Stimulated activated CD8-positive, alpha-beta memory T cell treated with anti-CD3 and anti-CD28 coated beads, Interleukin-4, amount 100 ng/mL, for 24 hours (primary cell): ENCODE measurements around the gene TUBA1A.
"Not testable (repeated sequence)": the region's sequence is repeated elsewhere in the genome, so short reads cannot be mapped to it uniquely, and the experiment has no call there.

ENCODE experiments used
- DNase-seq: peaks from one replicate; pipeline ENCODE4 v3.0.0-alpha.2; 2020; ENCODE audit warnings: low read depth

TUBA1A gene

GRCh38 chr12:49200919-49201594 lies 12.2 kb upstream of the TUBA1A start:
- DNase-seq, result no peak

GRCh38 chr12:49198431-49199155 lies 9.7 kb upstream of the TUBA1A start:
- DNase-seq, result no peak

- DNase-seq, result no peak
Measured at GRCh38 chr12:49197256-49197655, 8.4 kb upstream of the TUBA1A start.

- no peak for DNase-seq
Measured at GRCh38 chr12:49195736-49196135, 6.9 kb upstream of the TUBA1A start.

GRCh38 chr12:49193746-49194145 lies 4.9 kb upstream of the TUBA1A start:
- not testable (repeated sequence) for DNase-seq

- DNase-seq, result not testable (repeated sequence)
Measured at GRCh38 chr12:49191498-49191897, 2.6 kb upstream of the TUBA1A start.

GRCh38 chr12:49190974-49191373 lies 2.1 kb upstream of the TUBA1A start:
- DNase-seq, result no peak

GRCh38 chr12:49189731-49190716 lies 1.1 kb upstream of the TUBA1A start:
- DNase-seq, result no peak

GRCh38 chr12:49188201-49188915 lies 522 bp downstream of the TUBA1A start:
- peak; percentile 63 for DNase-seq

GRCh38 chr12:49187184-49187583 lies 1.7 kb downstream of the TUBA1A start:
- DNase-seq, result no peak

- not testable (repeated sequence) for DNase-seq
Measured at GRCh38 chr12:49186307-49186706, 2.6 kb downstream of the TUBA1A start.

- DNase-seq, result not testable (repeated sequence)
Measured at GRCh38 chr12:49184697-49185096, 4.2 kb downstream of the TUBA1A start.

GRCh38 chr12:49183214-49183950 lies 5.5 kb downstream of the TUBA1A start:
- not testable (repeated sequence) for DNase-seq

GRCh38 chr12:49174218-49174617 lies 14.7 kb downstream of the TUBA1A start:
- DNase-seq, result no peak

GRCh38 chr12:49170924-49171323 lies 18.0 kb downstream of the TUBA1A start:
- DNase-seq, result no peak

- DNase-seq, result no peak
Measured at GRCh38 chr12:49165114-49165513, 23.8 kb downstream of the TUBA1A start.

- DNase-seq, result not testable (repeated sequence)
Measured at GRCh38 chr12:49161901-49162300, 27.0 kb downstream of the TUBA1A start.

- no peak for DNase-seq
Measured at GRCh38 chr12:49161092-49161795, 27.6 kb downstream of the TUBA1A start.

GRCh38 chr12:49160399-49160798 lies 28.5 kb downstream of the TUBA1A start:
- DNase-seq, result no peak

- DNase-seq, result no peak
Measured at GRCh38 chr12:49154221-49154620, 34.7 kb downstream of the TUBA1A start.
